KG1 (cell line): ENCODE data around the gene SH3YL1.

Experiments used
- DNase-seq: peaks from one replicate; lab custom pipeline; 2025; lab: John Stamatoyannopoulos, UW

The SH3YL1 gene, protein sequence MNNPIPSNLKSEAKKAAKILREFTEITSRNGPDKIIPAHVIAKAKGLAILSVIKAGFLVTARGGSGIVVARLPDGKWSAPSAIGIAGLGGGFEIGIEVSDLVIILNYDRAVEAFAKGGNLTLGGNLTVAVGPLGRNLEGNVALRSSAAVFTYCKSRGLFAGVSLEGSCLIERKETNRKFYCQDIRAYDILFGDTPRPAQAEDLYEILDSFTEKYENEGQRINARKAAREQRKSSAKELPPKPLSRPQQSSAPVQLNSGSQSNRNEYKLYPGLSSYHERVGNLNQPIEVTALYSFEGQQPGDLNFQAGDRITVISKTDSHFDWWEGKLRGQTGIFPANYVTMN

DNA sequence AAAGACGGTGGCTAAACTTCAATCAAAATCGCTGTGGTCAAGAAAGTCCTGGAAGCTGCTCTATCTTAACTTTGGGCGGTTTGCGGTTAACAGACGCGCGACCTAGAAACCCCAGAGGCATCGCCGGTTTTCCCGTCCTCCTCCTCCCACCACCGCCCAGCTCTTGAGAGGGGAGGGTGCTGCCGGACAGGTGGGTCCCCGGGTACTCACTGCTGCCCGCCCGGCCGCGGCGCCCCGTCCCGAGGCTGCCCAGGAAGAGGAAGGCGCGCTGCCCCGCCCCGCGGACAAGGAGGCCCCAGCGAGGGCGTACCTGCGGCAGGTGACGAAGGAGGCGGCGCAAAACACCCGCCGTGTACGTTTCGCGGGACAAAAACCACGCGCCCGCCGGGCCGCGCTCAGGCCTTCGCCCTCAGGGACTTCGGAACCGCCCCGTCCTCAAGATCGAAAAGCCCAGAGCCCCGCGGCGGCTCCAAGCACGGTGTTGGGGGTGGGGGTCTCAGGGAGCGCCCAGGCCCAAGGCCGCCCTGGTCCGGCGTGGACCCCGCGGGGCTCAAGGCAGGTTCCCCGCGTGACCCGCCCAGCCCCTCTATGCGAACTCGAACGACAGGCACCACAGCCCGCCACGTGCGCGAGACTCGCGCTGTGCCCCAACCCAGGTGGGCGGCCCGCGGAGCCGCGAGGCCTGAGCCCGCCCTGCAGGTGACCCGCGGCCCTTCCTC, at the start of gene SH3YL1:
Gene SH3YL1 (minus strand): TSS at position 259 of the 719 bp plus-strand sequence. CDS start 48 bp downstream, at position 211.
- DNase-seq, result no peak

DNA sequence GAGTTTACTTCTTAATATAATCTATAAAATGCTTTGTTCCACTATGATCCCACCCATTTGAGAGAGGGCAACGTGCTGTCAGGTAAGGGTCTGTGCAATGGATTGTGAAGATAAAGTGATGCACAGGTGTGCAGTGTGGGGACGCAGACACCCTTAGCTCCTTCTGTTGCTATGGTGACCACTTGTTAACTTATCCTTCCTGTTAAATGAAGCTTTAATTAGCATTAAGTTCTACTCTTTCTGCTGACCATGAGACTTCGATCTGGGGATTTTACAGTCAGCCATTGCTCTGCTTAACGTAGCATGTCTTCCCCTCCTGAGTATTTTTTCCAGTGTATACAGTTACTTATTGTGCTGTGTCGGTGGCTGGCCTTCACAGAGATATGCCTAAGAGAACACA, 47.2 kb upstream of the SH3YL1 start:
- DNase-seq, result no peak

DNA sequence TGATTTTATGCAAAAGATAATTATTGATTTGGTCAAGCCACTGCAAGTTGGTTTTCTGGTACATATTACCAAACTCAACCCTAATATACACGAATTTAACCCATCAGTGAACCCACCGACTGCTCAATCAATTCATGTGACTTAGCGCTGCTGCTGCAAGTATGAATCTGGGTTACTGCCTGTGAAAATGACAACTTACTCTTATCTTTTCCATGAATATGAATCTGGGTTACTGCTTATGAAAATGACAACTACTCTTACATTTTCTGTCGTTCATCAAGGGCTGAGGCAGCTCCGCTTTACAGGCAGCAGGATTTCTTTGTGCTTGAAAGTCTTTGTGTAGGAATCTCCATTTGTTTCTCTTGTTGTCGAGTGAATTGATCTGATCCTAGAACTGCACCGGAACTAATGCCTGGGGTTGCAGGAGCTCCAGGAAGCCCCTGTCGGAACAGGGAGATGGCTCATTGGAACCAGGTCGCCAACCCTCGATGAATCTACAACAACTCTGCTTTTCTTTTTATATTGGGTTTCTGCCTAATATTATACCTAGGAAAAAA, 46.2 kb upstream of the SH3YL1 start:
- no peak for DNase-seq

DNA sequence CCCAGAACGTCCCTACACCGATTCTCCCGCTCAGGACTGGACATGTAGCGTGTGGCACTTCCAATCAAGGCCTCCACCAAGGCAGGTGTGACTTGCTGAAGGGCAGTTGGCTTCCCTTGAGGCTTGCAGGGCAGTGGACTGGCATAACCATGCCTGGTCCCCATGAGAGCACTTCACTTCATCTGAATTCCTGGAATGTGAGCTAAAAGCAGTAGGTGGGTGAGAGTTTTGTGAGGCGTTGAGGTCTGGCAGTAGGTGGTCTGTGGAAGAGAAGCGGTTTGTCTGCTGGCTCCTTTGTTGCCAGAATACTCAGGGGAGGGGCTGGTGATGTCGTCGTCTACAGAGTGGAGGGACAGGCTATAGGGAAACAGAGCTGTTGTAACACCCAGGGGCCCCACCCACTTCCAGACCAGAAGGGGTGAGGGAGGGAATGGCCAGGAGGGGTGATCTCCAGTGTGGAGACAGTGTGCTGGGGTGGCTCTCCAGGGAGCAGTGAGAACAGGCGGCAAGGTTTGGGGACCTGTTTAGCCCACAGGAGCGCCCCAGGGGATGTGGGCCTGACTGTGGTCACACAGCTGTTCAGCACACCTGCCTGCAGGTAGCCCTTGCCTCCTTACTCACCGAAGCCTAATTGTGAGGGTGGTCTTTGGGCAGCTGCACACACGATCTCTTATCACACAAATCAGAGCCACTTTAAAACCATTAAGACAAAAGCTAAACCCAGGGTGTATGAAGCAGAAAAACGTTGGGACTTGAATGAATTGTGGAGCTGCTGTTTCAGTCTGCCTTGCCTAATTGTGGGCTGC, 45.5 kb upstream of the SH3YL1 start:
- no peak for DNase-seq

DNA sequence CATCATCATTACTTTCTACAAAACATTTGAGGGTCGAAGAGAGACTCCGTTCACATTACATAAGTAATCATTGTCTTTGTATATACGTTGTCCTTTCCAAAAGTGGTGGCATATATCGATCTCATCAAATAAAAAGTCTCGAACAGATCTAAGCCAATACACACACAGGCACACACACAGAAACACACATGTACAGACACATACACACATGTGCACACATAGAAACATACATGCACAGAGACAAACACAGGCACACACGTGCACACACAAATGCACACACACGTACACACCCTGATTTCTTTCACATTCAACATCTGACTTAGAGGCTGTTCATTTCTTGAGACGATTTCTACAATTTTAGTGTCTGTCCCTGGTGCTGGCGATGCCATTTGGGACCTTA, 41.5 kb upstream of the SH3YL1 start:
- no peak for DNase-seq

DNA sequence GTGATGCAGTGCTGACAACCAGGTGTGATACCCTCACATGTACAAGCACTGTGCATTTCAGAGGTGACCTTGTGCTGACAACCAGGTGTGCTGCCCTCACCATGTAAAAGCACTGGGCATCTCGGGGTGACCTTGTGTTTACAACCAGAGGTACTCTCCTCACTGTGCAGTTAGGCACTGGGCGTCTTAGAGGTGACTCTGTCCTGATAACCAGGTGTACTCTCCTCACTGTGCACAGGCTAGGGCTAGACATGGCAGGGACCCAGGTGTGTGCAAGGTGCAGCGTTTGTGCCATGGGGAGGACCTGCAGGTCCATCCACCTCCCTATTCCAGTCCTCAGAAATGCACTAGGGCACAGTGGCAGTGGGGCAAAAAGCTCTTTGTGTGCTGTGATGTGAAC, 32.5 kb upstream of the SH3YL1 start:
- no peak for DNase-seq

DNA sequence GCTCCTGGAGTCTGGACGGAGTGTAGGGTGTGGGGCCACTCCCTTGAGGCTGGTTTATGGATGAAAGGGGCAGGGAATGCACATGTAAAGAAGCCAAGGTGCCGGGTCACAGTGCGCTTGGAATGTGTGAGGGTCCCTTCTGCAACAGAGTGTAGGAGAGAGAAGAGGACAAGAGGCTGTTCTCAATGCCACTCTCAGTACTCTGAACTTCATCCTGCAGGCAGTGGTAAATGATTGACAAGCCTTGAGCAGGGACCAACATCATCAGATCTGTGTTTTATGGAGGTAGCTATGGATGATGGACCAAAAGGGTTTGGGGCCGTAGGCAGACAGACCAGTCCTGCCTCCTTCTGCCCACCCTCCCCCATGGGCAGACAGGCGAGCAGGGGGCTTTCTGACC, 31.3 kb upstream of the SH3YL1 start:
- DNase-seq, result no peak

DNA sequence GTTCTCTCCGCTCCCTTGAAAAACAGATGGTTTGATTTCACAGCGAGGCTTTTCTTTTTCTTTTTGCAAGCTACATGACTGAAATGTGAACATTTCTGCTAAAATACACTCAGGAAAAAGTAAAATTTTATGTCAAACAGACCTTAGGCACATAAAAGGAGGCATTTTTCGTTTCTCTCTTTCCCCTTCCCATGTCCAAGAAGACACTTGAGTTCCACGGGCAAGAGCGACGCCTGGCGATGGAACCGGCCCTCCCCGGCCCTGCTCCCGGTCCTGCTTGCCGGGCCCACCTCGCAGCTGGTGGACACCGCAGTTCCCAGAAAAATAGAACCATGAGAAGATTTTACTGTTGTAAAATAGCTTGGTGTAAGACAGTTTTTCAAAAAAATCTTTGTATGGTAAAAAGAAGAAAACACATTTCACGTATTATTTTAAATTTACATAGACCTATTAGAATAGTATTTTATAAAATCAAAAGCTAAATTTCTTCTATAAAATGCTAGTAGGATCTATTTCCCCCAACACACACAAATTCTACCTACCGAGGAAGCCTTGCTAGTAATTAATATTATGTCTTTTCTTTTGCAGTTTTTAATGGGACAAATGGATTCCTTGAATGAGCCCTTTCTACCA, 26.4 kb upstream of the SH3YL1 start:
- no peak for DNase-seq

DNA sequence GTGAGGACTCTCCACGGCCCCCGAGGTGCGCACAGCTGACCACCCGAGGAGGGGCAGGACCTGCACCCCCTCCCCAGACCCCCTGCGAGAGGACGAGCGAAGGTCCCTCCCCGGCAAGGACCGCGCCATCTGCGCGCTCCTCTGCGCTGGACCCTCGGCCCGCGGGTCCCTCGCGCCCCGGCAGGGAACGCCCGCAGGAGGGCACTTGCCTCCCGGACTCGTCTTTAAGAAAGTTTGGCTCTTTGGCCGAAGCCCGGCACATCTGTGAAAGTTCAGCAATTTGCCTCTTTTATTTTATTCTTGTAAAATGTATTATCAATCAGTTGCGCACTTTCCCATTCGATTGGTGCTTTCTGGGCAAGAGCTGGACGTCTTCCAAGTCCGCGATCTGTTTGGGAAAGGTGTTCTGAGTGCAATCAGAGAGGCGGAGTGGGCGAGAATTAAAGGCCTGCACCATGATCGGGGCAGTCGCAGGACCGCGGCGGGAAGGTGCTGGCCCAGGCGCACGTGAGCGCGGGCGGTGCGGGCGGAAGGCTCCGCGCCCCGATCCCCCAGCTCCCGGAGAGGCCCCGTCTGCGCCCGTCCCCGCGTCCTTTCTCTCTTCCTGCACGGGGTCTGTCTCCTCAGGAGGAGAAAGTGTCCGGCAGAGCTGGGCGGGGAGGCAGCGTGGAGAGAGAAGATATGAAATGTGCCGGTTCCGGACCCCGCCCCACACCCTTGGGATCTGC, 25.7 kb upstream of the SH3YL1 start:
- no peak for DNase-seq

DNA sequence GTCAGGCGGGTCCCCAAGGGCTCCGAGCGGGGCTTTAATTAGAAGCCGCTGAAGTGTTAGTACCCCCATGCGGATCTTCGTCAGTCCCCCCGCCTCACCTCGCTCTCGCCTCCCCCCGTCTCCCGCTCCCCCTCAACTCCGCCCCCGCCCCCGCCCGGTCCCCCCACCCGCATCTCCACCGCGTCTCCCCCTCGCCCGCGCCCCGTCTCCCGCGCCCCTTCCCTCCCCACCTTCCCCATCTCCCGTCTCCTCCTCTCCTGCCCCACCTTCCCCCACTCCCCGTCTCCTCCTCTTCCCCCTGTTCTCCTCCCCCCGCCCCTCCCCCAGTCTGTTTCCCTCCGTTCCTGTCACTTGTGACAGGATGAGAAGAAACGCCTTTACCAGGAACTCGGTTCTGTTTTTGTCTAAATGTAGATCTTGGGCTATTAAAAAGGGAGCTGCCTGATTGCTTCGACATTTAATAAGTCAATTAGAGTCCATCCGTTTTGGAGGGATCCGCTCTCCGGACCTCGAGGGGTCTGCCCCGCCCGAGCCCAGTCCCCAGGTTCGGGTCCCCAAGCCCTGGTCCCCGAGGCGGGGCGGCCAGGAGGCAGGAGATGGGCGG, 25.0 kb upstream of the SH3YL1 start:
- DNase-seq, result no peak

DNA sequence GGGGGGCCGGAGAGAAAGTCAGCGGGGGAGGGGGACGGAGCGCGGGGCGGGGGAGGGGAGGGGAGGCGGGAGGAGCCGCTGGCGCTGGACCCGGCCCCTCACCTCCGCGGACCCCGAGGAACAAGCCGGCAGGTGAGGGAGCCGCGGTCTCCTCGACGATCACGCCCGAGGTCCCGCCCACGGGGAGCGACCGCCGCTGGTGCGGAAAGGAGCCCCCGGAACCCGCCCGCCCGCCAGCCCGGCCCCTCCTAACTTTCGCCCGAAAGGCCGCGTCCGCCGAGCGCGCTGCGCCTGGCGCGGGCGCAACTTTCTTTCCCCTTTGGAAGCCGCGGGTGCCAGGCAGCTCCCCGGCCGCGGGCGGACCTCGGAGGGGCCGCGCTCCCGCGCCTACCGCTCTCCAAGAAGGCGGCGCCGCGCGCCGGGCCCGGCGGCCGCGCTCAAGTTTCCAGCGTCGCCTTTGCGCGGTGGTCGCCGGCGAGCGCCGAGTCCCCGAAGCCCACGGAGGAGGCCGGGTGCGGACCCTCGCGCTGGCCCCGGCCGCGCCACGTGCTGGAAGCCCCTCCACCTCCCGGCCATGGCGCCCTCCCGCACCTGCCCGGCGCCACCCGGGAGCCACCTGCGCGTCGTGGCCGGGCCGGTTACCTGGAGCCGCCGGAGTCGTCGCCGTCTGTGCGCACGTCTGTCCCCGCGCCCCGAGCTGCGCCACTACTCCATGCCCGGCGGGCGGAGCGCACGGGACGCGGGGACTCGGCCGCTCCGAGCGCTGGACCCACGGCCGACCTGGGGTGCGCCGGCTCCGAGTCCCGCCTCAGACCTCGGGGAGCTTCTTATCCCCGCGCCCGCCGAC, 24.3 kb upstream of the SH3YL1 start, which contains the start of gene ALKAL2:
Gene ALKAL2 (minus strand): TSS at position 181 of the 847 bp plus-strand sequence. CDS start 256 bp downstream, outside the sequence.
- DNase-seq, result no peak

DNA sequence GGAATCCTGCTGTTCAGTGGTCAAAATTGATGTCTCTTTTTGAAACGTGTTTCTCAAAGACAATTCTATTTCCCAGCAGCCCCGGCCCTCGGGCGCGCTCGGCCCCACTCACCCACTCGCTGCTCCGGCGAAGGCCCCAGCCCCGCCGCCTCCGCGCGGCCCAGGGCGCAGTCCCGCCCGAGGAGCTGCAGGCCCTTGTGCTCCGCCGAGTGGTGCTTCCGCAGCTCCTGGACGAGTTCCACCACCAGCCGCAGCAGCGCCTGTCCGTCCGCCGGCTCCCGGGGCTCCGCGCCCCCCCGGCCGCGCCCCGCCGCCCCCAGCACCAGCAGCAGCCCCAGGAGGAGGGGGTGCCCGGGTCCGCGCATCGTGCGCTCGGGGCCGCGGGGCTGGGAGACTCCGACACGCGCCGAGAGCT, 23.6 kb upstream of the SH3YL1 start:
- no peak for DNase-seq

DNA sequence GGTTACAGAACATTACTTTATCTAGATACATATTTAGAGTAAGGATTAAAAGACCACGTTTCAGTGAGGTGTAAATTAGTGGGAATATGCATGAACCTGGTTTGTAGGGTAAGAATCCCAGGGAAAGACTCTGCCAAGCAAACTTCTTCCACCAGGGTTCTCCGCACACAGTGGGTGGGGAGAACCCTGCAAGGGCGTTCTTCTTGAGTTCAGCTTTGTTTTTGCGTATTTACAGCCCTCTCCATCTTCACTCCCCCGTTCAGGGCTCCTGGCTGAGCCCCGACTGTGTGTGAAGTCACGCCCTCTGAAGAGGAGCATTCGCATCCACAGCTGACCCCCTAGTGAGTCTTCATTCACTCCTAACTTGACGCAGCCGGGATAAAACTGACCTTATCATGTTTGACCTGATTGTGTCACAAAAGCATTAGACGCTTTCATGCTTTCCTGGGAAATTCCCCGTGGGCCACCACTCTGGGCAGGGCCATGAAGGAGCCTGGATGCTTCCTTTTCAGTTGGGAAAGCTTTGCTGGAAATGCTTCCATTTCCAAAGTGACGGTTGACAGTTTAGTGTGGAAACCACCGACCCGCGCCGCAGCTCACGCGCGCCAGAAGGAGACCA, 23.1 kb upstream of the SH3YL1 start:
- no peak for DNase-seq

DNA sequence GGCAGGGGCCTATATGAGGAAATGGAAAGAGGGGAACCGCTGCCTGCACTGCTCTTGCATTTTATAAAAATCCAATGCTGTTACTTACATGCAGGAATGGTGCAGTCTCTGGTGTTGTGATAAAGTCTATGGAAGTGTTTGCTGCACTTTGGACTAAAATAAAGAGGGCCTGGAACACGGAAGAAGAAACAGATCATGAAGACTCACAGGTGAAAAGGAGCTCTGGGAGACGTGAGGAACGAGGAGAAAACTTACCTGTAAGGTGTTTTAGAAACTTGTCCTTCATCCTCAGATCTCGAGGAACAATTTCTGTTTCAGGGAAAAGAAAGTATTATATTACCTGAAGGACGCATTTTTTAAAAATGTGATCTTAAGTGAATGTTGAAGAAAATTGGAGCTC, 22.2 kb upstream of the SH3YL1 start:
- DNase-seq, result no peak

DNA sequence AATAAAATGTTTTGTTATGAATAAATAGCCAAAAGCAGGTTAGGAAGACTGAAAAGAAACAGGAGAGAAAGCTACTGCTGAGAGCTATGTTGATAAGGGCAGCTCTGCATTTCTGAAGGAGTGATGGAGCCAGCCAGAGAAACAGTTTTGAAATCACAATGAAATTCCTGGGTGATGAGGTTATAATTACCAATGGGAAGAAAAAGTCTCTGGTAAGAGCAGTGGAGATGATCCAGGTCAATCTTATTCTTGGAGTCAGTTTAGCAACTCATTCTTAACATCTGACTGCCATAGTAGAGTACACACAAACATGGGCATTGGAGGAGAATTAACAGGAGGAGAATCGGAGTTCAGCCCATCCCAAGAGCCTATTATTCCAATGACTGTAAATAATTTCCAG, 21.7 kb upstream of the SH3YL1 start:
- DNase-seq, result no peak

DNA sequence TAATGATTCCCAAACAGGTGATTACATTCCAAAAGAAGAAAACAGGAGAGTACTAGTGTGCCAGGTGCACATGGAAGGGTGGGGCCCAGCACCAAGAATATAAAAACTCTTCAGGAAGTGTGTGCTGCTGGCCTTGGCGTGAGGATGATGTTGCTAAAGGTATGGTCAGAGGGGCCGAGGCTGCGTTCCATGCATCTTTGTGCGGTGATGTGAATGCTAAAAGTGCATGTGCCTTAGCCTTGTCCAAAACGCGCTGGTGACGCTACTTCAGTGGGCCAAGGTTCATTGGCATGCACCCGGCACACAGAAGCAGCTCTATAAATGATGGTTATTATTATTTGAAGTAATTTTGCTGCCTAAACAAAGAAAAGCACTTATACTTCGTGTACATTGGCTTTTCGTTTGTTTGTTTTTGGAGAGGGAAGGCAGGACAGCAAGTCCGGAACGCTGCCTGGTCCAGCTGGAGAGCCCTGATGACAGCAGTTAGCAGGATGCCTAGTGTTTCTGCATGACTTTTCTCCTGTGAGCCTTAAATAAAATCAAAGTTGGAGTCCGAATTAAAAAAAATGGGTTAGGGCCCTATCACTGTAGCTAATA, 21.2 kb upstream of the SH3YL1 start:
- no peak for DNase-seq

DNA sequence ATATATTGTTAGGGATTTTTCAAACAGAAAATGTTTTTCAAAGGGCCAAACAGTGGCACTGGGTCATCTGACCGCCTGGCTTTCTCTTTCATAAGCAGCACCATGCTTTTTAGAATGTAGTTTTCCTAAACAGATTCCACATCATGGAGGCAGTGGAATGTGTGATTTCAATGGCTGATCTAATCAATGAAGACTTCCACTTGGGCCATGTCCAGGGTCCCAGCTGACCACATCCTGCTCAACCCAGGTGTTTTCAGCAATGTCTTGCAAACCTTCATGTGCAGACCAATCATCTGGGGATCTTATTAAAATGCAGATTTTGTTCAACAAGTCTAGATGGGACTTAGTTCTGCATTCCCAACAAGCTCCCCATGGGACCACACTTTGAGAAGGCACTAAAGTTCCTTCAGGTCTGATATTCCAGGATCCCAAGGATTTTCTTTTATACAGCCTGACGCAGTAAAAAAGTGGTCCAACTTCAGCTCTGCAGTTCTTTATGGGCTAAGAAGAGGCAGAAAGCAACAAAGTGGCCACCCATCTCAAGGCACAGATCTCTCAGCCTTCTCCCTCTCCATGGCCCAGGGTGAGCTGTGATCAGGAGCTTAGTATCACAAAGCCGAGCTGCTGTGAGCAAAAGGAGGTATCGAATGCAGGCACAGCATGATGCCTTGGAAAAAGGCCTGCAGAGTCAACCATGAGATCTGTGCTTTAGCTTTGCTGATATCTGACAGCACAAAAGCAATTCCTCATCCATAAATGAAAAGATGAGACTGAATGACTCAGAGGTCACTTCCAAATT, 20.4 kb upstream of the SH3YL1 start:
- DNase-seq, result no peak
